CMK (cell line): Measurements from ENCODE around the gene TMEM150C.
A peak's percentile ranks its signal among the peaks of the same experiment; 100 is the strongest.
"Not testable (repeated sequence)": the region's sequence is repeated elsewhere in the genome, so short reads cannot be mapped to it uniquely, and the experiment has no call there.

Source experiments
- DNase-seq: peaks from one replicate; pipeline ENCODE4 v3.0.0-alpha.2; 2010; ENCODE audit warnings: low read depth

Gene TMEM150C

GRCh38 chr4:82473621-82474164 lies 88.1 kb downstream of the TMEM150C start:
- DNase-seq: no peak

DNA sequence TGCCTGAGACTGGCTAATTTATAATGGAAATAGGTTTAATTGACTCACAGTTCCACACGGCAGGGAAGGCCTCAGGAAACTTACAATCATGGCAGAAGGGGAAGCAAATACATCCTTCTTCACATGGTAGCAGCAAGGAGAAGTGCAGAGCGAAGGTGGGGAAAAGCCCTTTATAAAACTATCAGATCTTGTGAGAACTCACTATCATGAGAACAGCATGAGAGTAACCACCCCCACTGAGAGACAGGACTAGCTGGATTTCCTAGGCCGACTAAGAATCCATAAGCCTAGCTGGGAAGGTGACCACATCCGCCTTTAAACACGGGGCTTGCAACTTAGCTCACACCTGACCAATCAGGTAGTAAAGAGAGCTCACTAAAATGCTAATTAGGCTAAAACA lies 88.7 kb downstream of the TMEM150C start:
- not testable (repeated sequence) for DNase-seq

DNA sequence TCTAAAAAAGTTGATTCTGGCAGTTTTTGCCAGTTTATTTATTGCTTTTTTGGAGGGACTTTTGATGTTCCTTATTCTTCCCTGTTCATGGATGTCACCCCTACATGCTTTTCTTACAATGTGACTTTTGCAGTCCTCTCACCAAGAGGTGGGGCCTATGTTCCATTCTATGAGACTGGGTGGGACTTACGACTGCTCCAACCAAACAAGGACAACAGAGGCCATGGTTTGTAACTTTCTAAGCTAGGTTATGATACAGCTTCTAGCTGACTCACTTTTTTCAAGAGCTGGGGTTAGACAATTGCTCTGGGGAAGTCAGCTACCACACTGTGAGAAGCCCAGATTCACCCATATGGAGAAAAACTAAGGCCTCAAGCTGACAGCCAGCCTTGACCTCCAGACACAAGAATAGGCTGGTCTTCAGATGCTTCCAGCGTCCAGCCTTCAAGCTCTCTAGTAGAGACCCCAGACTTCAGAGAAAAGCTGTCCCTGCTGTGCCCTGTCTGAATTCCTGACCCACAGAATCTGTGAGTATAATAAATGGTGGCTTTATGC lies 91.9 kb downstream of the TMEM150C start:
- no peak for DNase-seq

GRCh38 chr4:82467471-82467870 lies 94.3 kb downstream of the TMEM150C start:
- DNase-seq: no peak

DNA sequence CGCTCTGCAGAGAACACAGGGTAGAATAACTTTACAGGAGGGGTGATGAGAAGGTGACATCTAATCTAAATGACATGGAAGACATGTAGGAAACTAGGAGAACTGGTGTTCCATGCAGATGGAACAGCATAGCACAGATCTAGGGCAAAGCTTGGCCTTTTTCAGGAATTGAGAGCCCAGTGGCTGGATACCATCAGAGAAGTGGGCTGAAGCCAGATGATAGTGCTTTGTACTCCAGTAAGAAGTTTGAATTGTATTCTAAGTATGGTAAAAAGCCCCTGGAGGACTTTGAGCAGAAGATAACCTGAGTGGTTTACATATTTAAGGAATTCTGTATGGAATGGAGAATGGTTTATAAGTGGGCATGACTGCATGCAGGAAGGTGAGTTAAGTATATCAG lies 98.6 kb downstream of the TMEM150C start:
- DNase-seq: no peak

DNA sequence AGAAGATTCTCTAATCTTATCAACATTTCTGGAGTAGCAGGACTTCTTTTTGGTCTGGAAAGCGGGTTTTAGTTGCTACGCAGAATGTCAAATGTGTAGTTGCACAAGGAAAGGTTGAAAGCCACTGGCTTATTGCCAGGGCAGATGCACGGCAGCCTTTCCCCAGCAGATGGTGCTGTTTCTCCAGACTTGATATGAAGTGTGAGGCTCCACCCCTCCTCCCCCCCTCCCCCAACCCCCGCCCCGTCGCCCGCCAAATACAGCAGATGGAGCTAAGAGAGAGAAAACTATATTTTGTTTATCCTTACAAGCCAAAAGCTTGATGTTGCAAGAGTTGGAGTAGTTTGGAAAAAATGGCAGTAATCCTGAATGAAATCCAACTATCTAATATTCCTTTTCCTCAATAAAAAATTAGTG lies 99.4 kb downstream of the TMEM150C start:
- peak; percentile 54 for DNase-seq

GRCh38 chr4:82461710-82462109 lies 100.1 kb downstream of the TMEM150C start:
- no peak for DNase-seq

DNA sequence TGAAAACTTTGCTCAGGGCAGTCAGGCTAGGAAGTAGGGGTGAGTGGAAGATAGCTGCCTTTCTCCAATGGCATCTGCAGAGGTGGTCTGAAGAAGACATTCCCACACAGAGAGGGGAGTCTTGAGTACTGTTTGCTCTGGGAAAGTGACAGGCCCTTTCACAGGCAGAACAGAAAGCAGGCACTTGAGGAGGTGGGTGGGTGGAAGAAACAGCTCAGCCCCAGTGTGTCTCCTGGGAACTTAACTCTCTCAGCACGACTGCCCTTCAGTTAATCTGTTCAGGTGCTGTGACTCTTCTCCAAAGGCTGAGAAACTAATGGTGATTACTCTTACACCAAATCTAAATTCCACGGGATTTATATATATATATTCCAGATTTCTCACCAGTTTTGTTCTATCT lies 103.1 kb downstream of the TMEM150C start:
- no peak for DNase-seq

- no peak for DNase-seq
These were observed 104.5 kb downstream of the TMEM150C start for GRCh38 chr4:82457266-82457665.

DNA sequence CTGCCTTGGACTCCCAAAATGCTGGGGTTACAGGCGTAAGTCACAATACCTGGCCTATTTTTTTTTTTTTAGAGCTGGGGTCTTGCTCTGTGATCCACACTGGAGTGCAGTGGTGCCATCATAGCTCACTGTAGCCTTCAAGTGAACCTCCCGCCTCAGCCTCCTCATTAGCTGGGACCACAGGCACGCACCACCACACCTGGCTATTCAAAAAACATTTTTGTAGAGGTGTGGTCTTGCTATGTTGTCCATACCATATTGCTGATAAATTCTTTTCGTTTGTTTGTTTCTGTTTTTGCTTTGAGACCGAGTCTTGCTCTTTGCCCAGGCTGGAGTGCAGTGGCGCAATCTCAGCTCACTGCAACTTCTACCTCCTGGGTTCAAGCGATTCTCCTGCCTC lies 109.8 kb downstream of the TMEM150C start:
- DNase-seq: no peak

GRCh38 chr4:82450966-82451755 lies 110.6 kb downstream of the TMEM150C start:
- no peak for DNase-seq

DNA sequence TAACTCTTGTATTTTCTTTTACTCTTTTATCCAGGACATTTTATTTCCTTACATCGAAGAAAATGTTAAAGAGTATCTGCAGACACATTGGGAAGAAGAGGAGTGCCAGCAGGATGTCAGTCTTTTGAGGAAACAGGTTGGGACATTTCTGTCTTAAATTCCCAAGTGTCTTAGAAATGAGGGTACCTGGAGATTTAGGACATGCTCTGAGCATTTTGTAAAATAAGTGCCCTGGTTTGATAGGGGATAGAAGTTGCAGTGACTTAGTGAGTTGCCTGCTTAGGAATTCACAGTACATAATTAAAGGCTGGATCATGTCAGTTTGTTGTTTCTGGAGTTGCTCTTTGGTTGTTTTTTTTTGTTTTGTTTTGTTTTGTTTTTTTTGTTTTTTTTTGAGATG lies 113.9 kb downstream of the TMEM150C start:
- DNase-seq: no peak

DNA sequence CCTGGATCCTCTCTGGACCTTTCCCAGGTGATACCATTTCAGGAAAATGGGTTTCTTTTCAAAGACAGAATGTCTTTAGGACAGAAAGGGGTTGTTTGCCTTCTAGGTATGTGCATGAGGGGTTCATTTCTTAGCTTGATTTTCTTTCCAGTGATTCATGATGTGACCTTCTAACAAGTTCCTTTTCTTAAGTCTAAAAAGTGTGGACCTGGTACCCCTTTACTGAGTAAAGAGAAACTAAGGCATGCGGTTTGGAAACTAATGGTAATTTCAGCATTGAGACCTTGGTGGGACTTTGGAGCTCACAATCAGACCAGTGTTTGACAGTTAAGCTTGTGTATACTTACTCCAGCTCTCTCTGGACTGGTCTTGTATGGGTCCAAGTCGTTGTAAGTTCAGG lies 122.7 kb downstream of the TMEM150C start:
- DNase-seq: no peak

- DNase-seq: no peak
These were observed 124.3 kb downstream of the TMEM150C start for GRCh38 chr4:82437285-82438005.

- DNase-seq: no peak
These were observed 125.0 kb downstream of the TMEM150C start for GRCh38 chr4:82436780-82437179.

GRCh38 chr4:82436130-82436529 lies 125.7 kb downstream of the TMEM150C start:
- DNase-seq: no peak

DNA sequence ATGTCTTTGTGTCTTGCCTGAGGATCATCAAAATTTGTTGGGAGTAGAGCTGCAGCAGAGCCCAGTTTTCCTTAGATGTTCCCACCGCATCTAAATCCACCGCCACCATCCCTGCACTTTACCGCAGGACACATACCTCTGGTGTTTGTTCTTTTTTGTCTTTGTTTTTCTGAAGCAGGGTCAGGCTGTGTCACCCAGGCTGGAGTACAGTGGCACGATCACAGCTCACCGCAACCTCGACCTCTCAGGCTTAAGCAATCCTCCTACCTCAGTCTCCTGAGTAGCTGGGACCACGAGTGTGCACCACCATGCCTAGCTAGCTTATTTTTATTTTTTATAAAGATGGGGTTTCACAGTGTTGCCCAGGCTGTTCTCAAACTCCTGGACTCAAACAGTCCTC lies 126.8 kb downstream of the TMEM150C start:
- DNase-seq: no peak

- no peak for DNase-seq
These were observed 128.0 kb downstream of the TMEM150C start for GRCh38 chr4:82433791-82434190.
